Measurements from ENCODE around the gene RAPGEF4. TPM values are rescaled to one million over a fixed set of nuclear protein-coding genes. Genes with fewer than 3 reads are reported as not detected.

The RAPGEF4 gene
- total RNA-seq, 1 experiment from 2014 or later: 2.2 TPM

DNA sequence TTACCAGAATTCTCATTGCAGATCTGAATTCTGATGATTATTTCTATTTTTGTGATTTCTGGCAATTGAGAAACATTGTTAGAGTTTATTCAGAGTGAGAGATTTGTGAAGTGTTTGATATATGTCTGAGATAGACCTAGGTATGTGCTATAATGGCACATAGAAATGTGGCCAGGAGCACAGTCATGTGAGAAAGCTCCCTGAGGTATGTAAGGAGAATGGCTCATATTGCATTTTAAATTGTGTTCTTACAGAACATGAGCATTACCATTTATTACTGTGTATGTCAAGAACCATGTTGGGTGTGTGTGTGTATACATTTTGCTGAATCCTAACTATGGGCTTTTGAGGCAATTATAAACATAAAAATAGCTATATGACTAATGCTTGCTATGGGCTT lies 101.2 kb downstream of the RAPGEF4 start:
- H3K4me1 Mint-ChIP-seq: peaks cover 8% of the 10 kb centered on the region; the same call in 1 of the 2 replicates
- no peaks in the 10 kb centered on the region for H3K27me3 Mint-ChIP-seq (ENCODE audit: low read depth)
- H3K4me3 Mint-ChIP-seq: no peak overlapping the region
- POLR2A ChIA-PET: no interaction called here
- no peaks in the 10 kb centered on the region for H3K9me3 Mint-ChIP-seq
- no peak for TF ChIP-seq TCF7 (CRISPR knock-in tag; IDR thresholded peaks at IDR 0.05; ENCODE audit: low read depth)
- TF ChIP-seq, protein P1, sequence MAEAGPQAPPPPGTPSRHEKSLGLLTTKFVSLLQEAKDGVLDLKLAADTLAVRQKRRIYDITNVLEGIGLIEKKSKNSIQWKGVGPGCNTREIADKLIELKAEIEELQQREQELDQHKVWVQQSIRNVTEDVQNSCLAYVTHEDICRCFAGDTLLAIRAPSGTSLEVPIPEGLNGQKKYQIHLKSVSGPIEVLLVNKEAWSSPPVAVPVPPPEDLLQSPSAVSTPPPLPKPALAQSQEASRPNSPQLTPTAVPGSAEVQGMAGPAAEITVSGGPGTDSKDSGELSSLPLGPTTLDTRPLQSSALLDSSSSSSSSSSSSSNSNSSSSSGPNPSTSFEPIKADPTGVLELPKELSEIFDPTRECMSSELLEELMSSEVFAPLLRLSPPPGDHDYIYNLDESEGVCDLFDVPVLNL (CRISPR knock-in tag; IDR thresholded peaks at IDR 0.05; ENCODE audit: borderline replicate concordance, low read depth): no peak
- no peak for TF ChIP-seq ZNF423 (CRISPR knock-in tag; IDR thresholded peaks at IDR 0.05)
- TF ChIP-seq ATF2 (CRISPR knock-in tag; IDR thresholded peaks at IDR 0.05; ENCODE audit: borderline replicate concordance, low read depth): no peak
- no peak for TF ChIP-seq ZNF138 (CRISPR knock-in tag; conservative IDR thresholded peaks at IDR 0.05)
- no peak for TF ChIP-seq ZNF512 (CRISPR knock-in tag; IDR thresholded peaks at IDR 0.05; ENCODE audit: borderline replicate concordance)
- no peak for TF ChIP-seq ESRRA (CRISPR knock-in tag; IDR thresholded peaks at IDR 0.05; ENCODE audit: borderline replicate concordance)
- no peak for TF ChIP-seq ZBTB43 (CRISPR knock-in tag; IDR thresholded peaks at IDR 0.05)
- TF ChIP-seq CREM (CRISPR knock-in tag; IDR thresholded peaks at IDR 0.05): no peak
- TF ChIP-seq SOX15 (CRISPR knock-in tag; IDR thresholded peaks at IDR 0.05): no peak
- TF ChIP-seq NFE2L1 (CRISPR knock-in tag; IDR thresholded peaks at IDR 0.05): no peak
- TF ChIP-seq RELA (CRISPR knock-in tag; IDR thresholded peaks at IDR 0.05; ENCODE audit: borderline replicate concordance): no peak
- no peak for TF ChIP-seq FOXK1 (CRISPR knock-in tag; IDR thresholded peaks at IDR 0.05)
- no peak for TF ChIP-seq EMX1 (CRISPR knock-in tag; IDR thresholded peaks at IDR 0.05)
- no peak for TF ChIP-seq ZBTB21 (CRISPR knock-in tag; IDR thresholded peaks at IDR 0.05; ENCODE audit: borderline replicate concordance)
- no peak for TF ChIP-seq ZNF263 (CRISPR knock-in tag; IDR thresholded peaks at IDR 0.05; ENCODE audit: low read depth)
- no peak for TF ChIP-seq ZNF121 (CRISPR knock-in tag; IDR thresholded peaks at IDR 0.05)
- no peak for TF ChIP-seq GTF2I (CRISPR knock-in tag; conservative IDR thresholded peaks at IDR 0.05)
- TF ChIP-seq ZNF416 (CRISPR knock-in tag; IDR thresholded peaks at IDR 0.05): no peak
- no peak for TF ChIP-seq ZNF317 (CRISPR knock-in tag; IDR thresholded peaks at IDR 0.05; ENCODE audit: borderline replicate concordance, low read depth)
- DNase-seq (ENCODE audit: low spot score) (no peak), ATAC-seq (no peak)
- no peak overlapping the region for H3K27ac Mint-ChIP-seq
- no peaks in the 10 kb centered on the region for H3K36me3 Mint-ChIP-seq
- CTCF ChIA-PET: interaction anchor here (1.0 to 1.2 kb wide), 2 partner anchors 28 to 95 kb away, joined by 3 read pairs; no protein-coding TSS in a partner anchor

GRCh38 chr2:172839446-172839845 lies 103.8 kb downstream of the RAPGEF4 start:
- Mint-ChIP-seq H3K36me3 (no peaks in the 10 kb centered on the region), H3K27ac (no peak overlapping the region)
- TF ChIP-seq, protein P2, sequence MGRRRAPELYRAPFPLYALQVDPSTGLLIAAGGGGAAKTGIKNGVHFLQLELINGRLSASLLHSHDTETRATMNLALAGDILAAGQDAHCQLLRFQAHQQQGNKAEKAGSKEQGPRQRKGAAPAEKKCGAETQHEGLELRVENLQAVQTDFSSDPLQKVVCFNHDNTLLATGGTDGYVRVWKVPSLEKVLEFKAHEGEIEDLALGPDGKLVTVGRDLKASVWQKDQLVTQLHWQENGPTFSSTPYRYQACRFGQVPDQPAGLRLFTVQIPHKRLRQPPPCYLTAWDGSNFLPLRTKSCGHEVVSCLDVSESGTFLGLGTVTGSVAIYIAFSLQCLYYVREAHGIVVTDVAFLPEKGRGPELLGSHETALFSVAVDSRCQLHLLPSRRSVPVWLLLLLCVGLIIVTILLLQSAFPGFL (CRISPR knock-in tag; IDR thresholded peaks at IDR 0.05; ENCODE audit: borderline replicate concordance): no peak
- TF ChIP-seq, protein P3, sequence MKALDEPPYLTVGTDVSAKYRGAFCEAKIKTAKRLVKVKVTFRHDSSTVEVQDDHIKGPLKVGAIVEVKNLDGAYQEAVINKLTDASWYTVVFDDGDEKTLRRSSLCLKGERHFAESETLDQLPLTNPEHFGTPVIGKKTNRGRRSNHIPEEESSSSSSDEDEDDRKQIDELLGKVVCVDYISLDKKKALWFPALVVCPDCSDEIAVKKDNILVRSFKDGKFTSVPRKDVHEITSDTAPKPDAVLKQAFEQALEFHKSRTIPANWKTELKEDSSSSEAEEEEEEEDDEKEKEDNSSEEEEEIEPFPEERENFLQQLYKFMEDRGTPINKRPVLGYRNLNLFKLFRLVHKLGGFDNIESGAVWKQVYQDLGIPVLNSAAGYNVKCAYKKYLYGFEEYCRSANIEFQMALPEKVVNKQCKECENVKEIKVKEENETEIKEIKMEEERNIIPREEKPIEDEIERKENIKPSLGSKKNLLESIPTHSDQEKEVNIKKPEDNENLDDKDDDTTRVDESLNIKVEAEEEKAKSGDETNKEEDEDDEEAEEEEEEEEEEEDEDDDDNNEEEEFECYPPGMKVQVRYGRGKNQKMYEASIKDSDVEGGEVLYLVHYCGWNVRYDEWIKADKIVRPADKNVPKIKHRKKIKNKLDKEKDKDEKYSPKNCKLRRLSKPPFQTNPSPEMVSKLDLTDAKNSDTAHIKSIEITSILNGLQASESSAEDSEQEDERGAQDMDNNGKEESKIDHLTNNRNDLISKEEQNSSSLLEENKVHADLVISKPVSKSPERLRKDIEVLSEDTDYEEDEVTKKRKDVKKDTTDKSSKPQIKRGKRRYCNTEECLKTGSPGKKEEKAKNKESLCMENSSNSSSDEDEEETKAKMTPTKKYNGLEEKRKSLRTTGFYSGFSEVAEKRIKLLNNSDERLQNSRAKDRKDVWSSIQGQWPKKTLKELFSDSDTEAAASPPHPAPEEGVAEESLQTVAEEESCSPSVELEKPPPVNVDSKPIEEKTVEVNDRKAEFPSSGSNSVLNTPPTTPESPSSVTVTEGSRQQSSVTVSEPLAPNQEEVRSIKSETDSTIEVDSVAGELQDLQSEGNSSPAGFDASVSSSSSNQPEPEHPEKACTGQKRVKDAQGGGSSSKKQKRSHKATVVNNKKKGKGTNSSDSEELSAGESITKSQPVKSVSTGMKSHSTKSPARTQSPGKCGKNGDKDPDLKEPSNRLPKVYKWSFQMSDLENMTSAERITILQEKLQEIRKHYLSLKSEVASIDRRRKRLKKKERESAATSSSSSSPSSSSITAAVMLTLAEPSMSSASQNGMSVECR (CRISPR knock-in tag; IDR thresholded peaks at IDR 0.05; ENCODE audit: borderline replicate concordance): no peak
- no peak for TF ChIP-seq ZNF138 (CRISPR knock-in tag; conservative IDR thresholded peaks at IDR 0.05)
- no peak for TF ChIP-seq ATF6 (CRISPR knock-in tag; IDR thresholded peaks at IDR 0.05)

More at GRCh38 chr2:172839446-172839845, 103.8 kb downstream of the RAPGEF4 start:
- ATAC-seq (no peak), DNase-seq (ENCODE audit: low spot score) (no peak)
- POLR2A ChIA-PET: no interaction called here
- Mint-ChIP-seq H3K4me1 (peaks cover 8% of the 10 kb centered on the region; the same call in 1 of the 2 replicates), H3K9me3 (no peaks in the 10 kb centered on the region), H3K27me3 (ENCODE audit: low read depth) (no peaks in the 10 kb centered on the region), H3K4me3 (no peak overlapping the region)
- CTCF ChIA-PET: interaction anchor here (1.1 kb wide), 1 partner anchor 92 kb away, joined by 3 read pairs; no protein-coding TSS in a partner anchor
